ENCODE measurements around the gene COL27A1.
"Not testable (repeated sequence)": the region's sequence is repeated elsewhere in the genome, so short reads cannot be mapped to it uniquely, and the experiment has no call there.

Gene COL27A1

GRCh38 chr9:114123031-114123977, 32.0 kb upstream of the COL27A1 start:
- no peak for DNase-seq (ENCODE audit: low read depth)

GRCh38 chr9:114124138-114124537, 31.2 kb upstream of the COL27A1 start:
- DNase-seq (ENCODE audit: low read depth) = no peak

GRCh38 chr9:114124666-114125475, 30.5 kb upstream of the COL27A1 start:
- DNase-seq (ENCODE audit: low read depth) = no peak

GRCh38 chr9:114125476-114126013, 29.8 kb upstream of the COL27A1 start:
- DNase-seq (ENCODE audit: low read depth) = no peak

GRCh38 chr9:114126247-114127060, 28.9 kb upstream of the COL27A1 start:
- no peak for DNase-seq (ENCODE audit: low read depth)

GRCh38 chr9:114128759-114129158, 26.6 kb upstream of the COL27A1 start:
- DNase-seq (ENCODE audit: low read depth) = not testable (repeated sequence)

- DNase-seq (ENCODE audit: low read depth) = no peak
Observed at GRCh38 chr9:114130141-114130540, 25.2 kb upstream of the COL27A1 start.

GRCh38 chr9:114130624-114131277, 24.6 kb upstream of the COL27A1 start:
- no peak for DNase-seq (ENCODE audit: low read depth)

- DNase-seq (ENCODE audit: low read depth) = no peak
Observed at GRCh38 chr9:114131808-114132549, 23.4 kb upstream of the COL27A1 start.

GRCh38 chr9:114132550-114132918, 22.8 kb upstream of the COL27A1 start:
- DNase-seq (ENCODE audit: low read depth) = no peak

- no peak for DNase-seq (ENCODE audit: low read depth)
Observed at GRCh38 chr9:114134827-114135396, 20.4 kb upstream of the COL27A1 start.

GRCh38 chr9:114137831-114138230, 17.5 kb upstream of the COL27A1 start:
- DNase-seq (ENCODE audit: low read depth) = no peak

- DNase-seq (ENCODE audit: low read depth) = no peak
Observed at GRCh38 chr9:114138552-114138971, 16.8 kb upstream of the COL27A1 start.

GRCh38 chr9:114139071-114139470, 16.3 kb upstream of the COL27A1 start:
- DNase-seq (ENCODE audit: low read depth) = no peak

GRCh38 chr9:114140401-114140800, 14.9 kb upstream of the COL27A1 start:
- no peak for DNase-seq (ENCODE audit: low read depth)

GRCh38 chr9:114140850-114141249, 14.5 kb upstream of the COL27A1 start:
- DNase-seq (ENCODE audit: low read depth) = no peak

- DNase-seq (ENCODE audit: low read depth) = peak; percentile 29
Observed at GRCh38 chr9:114141553-114142402, 13.6 kb upstream of the COL27A1 start.

- DNase-seq (ENCODE audit: low read depth) = no peak
Observed at GRCh38 chr9:114143234-114143633, 12.1 kb upstream of the COL27A1 start.

- no peak for DNase-seq (ENCODE audit: low read depth)
Observed at GRCh38 chr9:114146735-114147134, 8.6 kb upstream of the COL27A1 start.
